Erythroblast (primary cell): ENCODE data around the gene ADAT1.

Experiments used
- DNase-seq, 2 experiments: peaks; one replicate each; lab custom pipeline; 2025; lab: John Stamatoyannopoulos, UW
- GATA1 ChIP-seq: IDR thresholded peaks from 2 replicates; pipeline ENCODE4 v1.6.1; 2011; ENCODE audit warnings: low read depth, mild to moderate bottlenecking, control low read depth, low read length, moderate library complexity
- POLR2A ChIP-seq: IDR thresholded peaks from 2 replicates; pipeline ENCODE4 v1.6.1; 2011; ENCODE audit warnings: mild to moderate bottlenecking, low read length

Gene ADAT1

GRCh38 chr16:75555707-75556430 is 67.2 kb downstream of the ADAT1 start, which contains the start of gene TMEM231:
Gene TMEM231 (minus strand): TSS chr16:75556252. CDS start chr16:75556209, 43 bp downstream.
- TF ChIP-seq POLR2A = peak; percentile 64
- TF ChIP-seq GATA1 = no peak
- peak; percentile 96 to 97 for DNase-seq

DNA sequence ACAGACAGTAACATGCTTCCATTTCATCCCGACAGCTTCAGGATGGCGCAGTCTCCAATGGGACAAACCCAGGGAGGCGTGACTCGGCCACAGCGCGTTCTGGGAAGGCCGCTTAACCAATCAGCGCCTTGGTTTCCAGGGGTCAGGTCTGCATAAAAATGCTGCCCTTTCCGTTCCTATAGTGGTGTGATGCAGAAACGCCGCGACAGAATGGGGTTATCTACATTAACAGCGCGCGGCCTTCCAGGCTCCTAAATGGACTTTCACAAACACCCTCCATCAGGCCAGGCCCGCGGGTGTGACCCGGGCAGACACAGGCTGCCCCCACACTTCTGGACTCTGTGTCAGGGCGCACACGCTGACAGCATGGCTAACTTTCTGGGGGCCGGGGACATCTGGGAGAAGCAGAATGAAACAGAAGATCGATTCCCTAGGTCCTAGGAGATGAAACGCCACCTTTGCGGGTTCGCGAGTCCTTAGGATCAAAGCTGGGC is 67.8 kb downstream of the ADAT1 start:
- TF ChIP-seq POLR2A = peak; percentile 23
- TF ChIP-seq GATA1 = no peak
- peak; percentile 77 to 87 for DNase-seq

GRCh38 chr16:75552951-75553350 is 70.1 kb downstream of the ADAT1 start:
- DNase-seq = no peak
- TF ChIP-seq GATA1 (no peak), POLR2A (no peak)

DNA sequence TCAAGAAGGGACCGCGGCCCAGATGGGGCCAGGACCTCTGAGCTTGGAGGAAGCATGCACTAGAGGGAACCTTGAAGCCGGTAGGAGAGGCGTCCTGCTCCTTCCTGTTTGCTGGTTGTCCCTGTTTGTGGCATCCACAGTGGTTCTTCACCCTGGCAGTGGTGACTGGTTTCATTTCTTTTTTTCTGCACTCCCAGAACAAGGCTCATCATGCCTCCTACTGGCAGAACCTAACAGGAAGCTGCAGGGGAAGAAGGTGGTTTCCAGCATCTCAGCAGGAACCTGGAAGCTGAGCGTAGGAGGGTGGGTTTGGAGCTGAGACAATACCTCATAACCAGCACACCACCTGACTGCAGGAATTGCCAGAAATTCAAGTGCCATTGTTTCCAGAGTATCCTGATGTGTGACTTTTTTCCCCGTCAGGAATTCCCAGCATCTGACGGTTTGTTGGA is 72.8 kb downstream of the ADAT1 start:
- no peak for TF ChIP-seq POLR2A
- TF ChIP-seq GATA1 = no peak
- DNase-seq = peak; percentile 21 to 33
